Neutrophil (primary cell): ENCODE data around the gene CTNS.

ENCODE experiments used
- H3K27ac ChIP-seq: fragments of 200-600 bp; sonication (generic); 2 replicates; pipeline ENCODE4 v1.5.1; 2016; ENCODE audit warnings: mild to moderate bottlenecking, moderate library complexity
- H3K27me3 ChIP-seq: fragments of 200-600 bp; sonication (generic); 2 replicates; pipeline ENCODE4 v1.6.0; 2016; ENCODE audit warnings: mild to moderate bottlenecking
- H3K36me3 ChIP-seq: fragments of 200-600 bp; sonication (generic); 2 replicates; pipeline ENCODE4 v1.5.1; 2017
- H3K4me1 ChIP-seq, 2 experiments: fragments of 200-600 bp in 1 of 2; sonication (generic) in 1 of 2; 1 replicate in 1 of 2; 2 replicates in 1 of 2; pipeline versions ENCODE4 v1.5.1 to v1.6.1; 2013 to 2016; ENCODE audit warnings: low read depth in 1 of 2, low read length in 1 of 2, mild to moderate bottlenecking in 1 of 2, moderate library complexity in 1 of 2; ENCODE audit not compliant: control insufficient read depth in 1 of 2, insufficient read depth in 1 of 2
- H3K4me3 ChIP-seq, 2 experiments: fragments of 200-600 bp in 1 of 2; sonication (generic) in 1 of 2; 1 replicate in 1 of 2; 2 replicates in 1 of 2; pipeline ENCODE4 v1.5.1; 2013 to 2016; ENCODE audit warnings: low read depth in 1 of 2, low read length in 1 of 2, mild to moderate bottlenecking in 1 of 2, moderate library complexity in 1 of 2
- H3K9me3 ChIP-seq: fragments of 200-600 bp; sonication (generic); 2 replicates; pipeline ENCODE4 v1.5.1; 2016
- CTCF ChIP-seq: fragments of 200-600 bp; sonication (generic); IDR thresholded peaks from 2 replicates; pipeline ENCODE4 v1.5.1; 2016; ENCODE audit warnings: antibody characterized with exemption

Gene CTNS

GRCh38 chr17:3660311-3660891 is 23.8 kb downstream of the CTNS start:
- H3K9me3 ChIP-seq: no peaks in the 10 kb centered on the region
- H3K27ac ChIP-seq: no peak overlapping the region
- no peaks in the 10 kb centered on the region for H3K27me3 ChIP-seq
- no peak for TF ChIP-seq CTCF
- no peak overlapping the region for H3K4me3 ChIP-seq
- no peaks in the 10 kb centered on the region for H3K4me1 ChIP-seq
- H3K36me3 ChIP-seq: peaks cover 34% of the 10 kb centered on the region

- no peak for TF ChIP-seq CTCF
- Histone ChIP-seq H3K27me3 (no peaks in the 10 kb centered on the region), H3K4me1 (peaks cover 8 to 11% of the 10 kb centered on the region in 2 experiments), H3K9me3 (no peaks in the 10 kb centered on the region), H3K36me3 (peaks cover 25% of the 10 kb centered on the region), H3K27ac (no peak overlapping the region), H3K4me3 (no peak overlapping the region)
These were observed 26.8 kb downstream of the CTNS start for GRCh38 chr17:3663102-3664011.

- Histone ChIP-seq H3K4me1 (peaks cover 15 to 21% of the 10 kb centered on the region in 2 experiments), H3K4me3 (no peak overlapping the region), H3K9me3 (no peaks in the 10 kb centered on the region), H3K27me3 (no peaks in the 10 kb centered on the region), H3K36me3 (peaks cover 11% of the 10 kb centered on the region), H3K27ac (no peak overlapping the region)
- no peak for TF ChIP-seq CTCF
These were observed 29.3 kb downstream of the CTNS start for GRCh38 chr17:3665834-3666233.

GRCh38 chr17:3666516-3666915 is 30.0 kb downstream of the CTNS start:
- Histone ChIP-seq H3K4me3 (no peak overlapping the region), H3K4me1 (peaks cover 15 to 21% of the 10 kb centered on the region in 2 experiments)
- no peak for TF ChIP-seq CTCF

GRCh38 chr17:3667366-3668278 is 31.1 kb downstream of the CTNS start:
- Histone ChIP-seq H3K9me3 (no peaks in the 10 kb centered on the region), H3K36me3 (peaks cover 6% of the 10 kb centered on the region), H3K27me3 (no peaks in the 10 kb centered on the region), H3K27ac (peak overlapping the region; percentile 77), H3K4me1 (peaks cover 15 to 21% of the 10 kb centered on the region in 2 experiments), H3K4me3 (peak overlapping the region; percentile 74 to 94)
- TF ChIP-seq CTCF: no peak

More at GRCh38 chr17:3666516-3666915, 30.0 kb downstream of the CTNS start:
- no peaks in the 10 kb centered on the region for H3K9me3 ChIP-seq
- no peaks in the 10 kb centered on the region for H3K27me3 ChIP-seq
- H3K36me3 ChIP-seq: peaks cover 8% of the 10 kb centered on the region
- H3K27ac ChIP-seq: no peak overlapping the region
